Panc1 (cell line): ENCODE data around the gene RFX7. TPM values are rescaled to one million over a fixed set of nuclear protein-coding genes. Genes with fewer than 3 reads are reported as not detected.

Experiments used
- ATAC-seq: fragments of 200-7000 bp; cut with Tn5 transposase; 2 replicates; pipeline ENCODE4 v1.9.1; 2020; ENCODE audit warnings: mild to moderate bottlenecking, moderate library complexity
- BruUV-seq: library from RNA; stranded (reverse); fragments of 400-500 nt; replicated peaks from 2 replicates; lab custom pipeline; 2021; lab: Mats Ljungman, UMichigan
- CTCF ChIA-PET: fragments of 300-600 bp; sonication (Branson Sonifier 250); formaldehyde crosslinking; loops from one replicate; lab custom pipeline; 2022; ENCODE audit warnings: antibody characterized with exemption; lab: Charles Lee
- POLR2A ChIA-PET: fragments of 300-600 bp; sonication (Branson Sonifier 250); formaldehyde crosslinking; loops from one replicate; lab custom pipeline; 2022; ENCODE audit warnings: antibody characterized with exemption; lab: Charles Lee
- DNase-seq: peaks from one replicate; pipeline ENCODE4 v3.0.0-alpha.2; 2010; ENCODE audit warnings: low read depth, low spot score
- H3K27ac ChIP-seq: 2 replicates; pipeline ENCODE4 v1.5.1; 2011; ENCODE audit warnings: mild to moderate bottlenecking, low read length, inconsistent platforms
- H3K27me3 ChIP-seq: fragments of 200-500 bp; sonication (Bioruptor generic); 2 replicates; pipeline ENCODE4 v1.6.0; 2014; ENCODE audit warnings: low read length, inconsistent platforms; ENCODE audit not compliant: control insufficient read depth, insufficient read depth
- H3K36me3 ChIP-seq: fragments of 200-500 bp; sonication (Bioruptor generic); 2 replicates; pipeline ENCODE4 v1.5.1; 2014; ENCODE audit warnings: inconsistent platforms, mild to moderate bottlenecking, low read length, moderate library complexity; ENCODE audit not compliant: control insufficient read depth, insufficient read depth
- H3K4me1 ChIP-seq: 2 replicates; pipeline ENCODE4 v1.5.1; 2011; ENCODE audit warnings: inconsistent platforms, mild to moderate bottlenecking, low read length, moderate library complexity; ENCODE audit not compliant: control insufficient read depth, insufficient read depth
- H3K4me3 ChIP-seq, 2 experiments: 2 replicates each; pipeline ENCODE4 v1.5.1; 2011 to 2012; ENCODE audit warnings: low read depth in 2 of 2, low read length in 2 of 2, mild to moderate bottlenecking in 2 of 2, inconsistent platforms in 1 of 2, moderate library complexity in 1 of 2
- H3K9me3 ChIP-seq: fragments of 200-500 bp; sonication (Bioruptor generic); 2 replicates; pipeline ENCODE4 v1.5.1; 2014; ENCODE audit warnings: low read depth, mild to moderate bottlenecking, inconsistent platforms, low read length, moderate library complexity; ENCODE audit not compliant: control insufficient read depth, insufficient read depth
- POLR2AphosphoS5 ChIP-seq: IDR thresholded peaks from 2 replicates; pipeline ENCODE4 v1.6.1; 2012; ENCODE audit warnings: mild to moderate bottlenecking, low read depth, low read length, moderate library complexity
- SIN3A ChIP-seq: IDR thresholded peaks from 2 replicates; pipeline ENCODE4 v1.6.1; 2012; ENCODE audit warnings: low read depth, mild to moderate bottlenecking, low read length, moderate library complexity, borderline replicate concordance; ENCODE audit not compliant: insufficient read depth
- TCF7L2 ChIP-seq: IDR thresholded peaks from 2 replicates; pipeline ENCODE4 v1.6.1; 2011; ENCODE audit warnings: mild to moderate bottlenecking, low read depth, low read length, inconsistent platforms
- in situ Hi-C: cut with HindIII; loops from 2 replicates; pipeline ENCODE4 v1.10.0; 2016; ENCODE audit warnings: low sequenced_read_pairs, low pct_unique_long_range_greater_than_20kb
- intact Hi-C: fragments of 100-400 bp; cut with micrococcal nuclease; formaldehyde crosslinking; loops from one replicate; pipeline ENCODE4 v1.10.0; 2022; ENCODE audit not compliant: unreplicated experiment
- total RNA-seq: library from RNA; stranded (reverse); gene quantifications from one replicate; pipeline ENCODE4 v1.2.1, GENCODE V29; 2021; ENCODE audit not compliant: unreplicated experiment
- TF ChIP-seq, protein P1 (sequence below), 2 experiments: IDR thresholded peaks; 2 replicates each; pipeline ENCODE4 v1.6.1; 2011 to 2012; ENCODE audit warnings: low read depth in 2 of 2, control low read depth in 1 of 2, low read length in 1 of 2, mild to moderate bottlenecking in 1 of 2, moderate library complexity in 1 of 2; ENCODE audit not compliant: insufficient read depth in 1 of 2
- TF ChIP-seq, protein P2 (sequence below): fragments of 450-650 bp; IDR thresholded peaks from 2 replicates; pipeline ENCODE4 v1.5.1; 2017; ENCODE audit warnings: mild to moderate bottlenecking

RFX7 gene
- total RNA-seq, 1 experiment from 2014 or later: 24.2 TPM

DNA sequence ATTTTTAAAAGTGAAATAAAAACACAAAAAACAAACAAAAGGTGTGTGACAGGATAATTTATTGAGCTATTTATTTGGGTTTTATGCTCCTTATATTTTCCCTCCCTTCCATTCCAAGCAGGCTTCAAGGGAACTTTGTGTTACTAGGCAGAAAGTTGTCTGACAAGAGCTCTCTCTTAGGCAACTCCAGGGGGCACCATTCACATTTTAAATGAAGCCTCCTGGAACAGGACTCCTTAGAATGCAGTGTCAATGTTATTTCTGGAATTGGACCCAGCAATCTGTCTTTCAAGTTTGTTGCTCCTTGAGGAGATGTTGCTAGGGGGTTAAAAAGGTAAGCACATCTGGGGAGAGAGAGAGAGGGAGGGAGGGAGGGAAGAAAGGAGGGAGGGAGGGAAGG lies 5.4 kb upstream of the RFX7 start:
- BruUV-seq: no TSS peak
- ChIA-PET CTCF (interaction anchor here (0.6 to 1.1 kb wide), 5 partner anchors 16 to 157 kb away, joined by 3 to 4 read pairs (median 3); no protein-coding TSS in a partner anchor), POLR2A (no interaction called here)
- no peaks in the 10 kb centered on the region for H3K9me3 ChIP-seq
- H3K4me1 ChIP-seq: peaks cover 9% of the 10 kb centered on the region
- H3K4me3 ChIP-seq: no peak overlapping the region
- TF ChIP-seq, protein P1, sequence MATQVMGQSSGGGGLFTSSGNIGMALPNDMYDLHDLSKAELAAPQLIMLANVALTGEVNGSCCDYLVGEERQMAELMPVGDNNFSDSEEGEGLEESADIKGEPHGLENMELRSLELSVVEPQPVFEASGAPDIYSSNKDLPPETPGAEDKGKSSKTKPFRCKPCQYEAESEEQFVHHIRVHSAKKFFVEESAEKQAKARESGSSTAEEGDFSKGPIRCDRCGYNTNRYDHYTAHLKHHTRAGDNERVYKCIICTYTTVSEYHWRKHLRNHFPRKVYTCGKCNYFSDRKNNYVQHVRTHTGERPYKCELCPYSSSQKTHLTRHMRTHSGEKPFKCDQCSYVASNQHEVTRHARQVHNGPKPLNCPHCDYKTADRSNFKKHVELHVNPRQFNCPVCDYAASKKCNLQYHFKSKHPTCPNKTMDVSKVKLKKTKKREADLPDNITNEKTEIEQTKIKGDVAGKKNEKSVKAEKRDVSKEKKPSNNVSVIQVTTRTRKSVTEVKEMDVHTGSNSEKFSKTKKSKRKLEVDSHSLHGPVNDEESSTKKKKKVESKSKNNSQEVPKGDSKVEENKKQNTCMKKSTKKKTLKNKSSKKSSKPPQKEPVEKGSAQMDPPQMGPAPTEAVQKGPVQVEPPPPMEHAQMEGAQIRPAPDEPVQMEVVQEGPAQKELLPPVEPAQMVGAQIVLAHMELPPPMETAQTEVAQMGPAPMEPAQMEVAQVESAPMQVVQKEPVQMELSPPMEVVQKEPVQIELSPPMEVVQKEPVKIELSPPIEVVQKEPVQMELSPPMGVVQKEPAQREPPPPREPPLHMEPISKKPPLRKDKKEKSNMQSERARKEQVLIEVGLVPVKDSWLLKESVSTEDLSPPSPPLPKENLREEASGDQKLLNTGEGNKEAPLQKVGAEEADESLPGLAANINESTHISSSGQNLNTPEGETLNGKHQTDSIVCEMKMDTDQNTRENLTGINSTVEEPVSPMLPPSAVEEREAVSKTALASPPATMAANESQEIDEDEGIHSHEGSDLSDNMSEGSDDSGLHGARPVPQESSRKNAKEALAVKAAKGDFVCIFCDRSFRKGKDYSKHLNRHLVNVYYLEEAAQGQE (IDR thresholded peaks at IDR 0.05; ENCODE audit: insufficient read depth in 1 of 2, low read depth in 2 of 2, low read length in 1 of 2): no peak
- TF ChIP-seq, protein P2, sequence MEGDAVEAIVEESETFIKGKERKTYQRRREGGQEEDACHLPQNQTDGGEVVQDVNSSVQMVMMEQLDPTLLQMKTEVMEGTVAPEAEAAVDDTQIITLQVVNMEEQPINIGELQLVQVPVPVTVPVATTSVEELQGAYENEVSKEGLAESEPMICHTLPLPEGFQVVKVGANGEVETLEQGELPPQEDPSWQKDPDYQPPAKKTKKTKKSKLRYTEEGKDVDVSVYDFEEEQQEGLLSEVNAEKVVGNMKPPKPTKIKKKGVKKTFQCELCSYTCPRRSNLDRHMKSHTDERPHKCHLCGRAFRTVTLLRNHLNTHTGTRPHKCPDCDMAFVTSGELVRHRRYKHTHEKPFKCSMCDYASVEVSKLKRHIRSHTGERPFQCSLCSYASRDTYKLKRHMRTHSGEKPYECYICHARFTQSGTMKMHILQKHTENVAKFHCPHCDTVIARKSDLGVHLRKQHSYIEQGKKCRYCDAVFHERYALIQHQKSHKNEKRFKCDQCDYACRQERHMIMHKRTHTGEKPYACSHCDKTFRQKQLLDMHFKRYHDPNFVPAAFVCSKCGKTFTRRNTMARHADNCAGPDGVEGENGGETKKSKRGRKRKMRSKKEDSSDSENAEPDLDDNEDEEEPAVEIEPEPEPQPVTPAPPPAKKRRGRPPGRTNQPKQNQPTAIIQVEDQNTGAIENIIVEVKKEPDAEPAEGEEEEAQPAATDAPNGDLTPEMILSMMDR: peak; percentile 41; the same call in 1 of the 2 replicates
- no peak for ATAC-seq
- H3K27me3 ChIP-seq: no peaks in the 10 kb centered on the region
- no peak overlapping the region for H3K27ac ChIP-seq
- H3K36me3 ChIP-seq: no peaks in the 10 kb centered on the region
- in situ Hi-C loops: no loop called here
- intact Hi-C loops: loop anchor here (1.0 to 10.0 kb wide), 4 partner anchors 118 to 254 kb away; partner anchors contain the start of genes NEDD4 and TEX9
- DNase-seq: no peak

DNA sequence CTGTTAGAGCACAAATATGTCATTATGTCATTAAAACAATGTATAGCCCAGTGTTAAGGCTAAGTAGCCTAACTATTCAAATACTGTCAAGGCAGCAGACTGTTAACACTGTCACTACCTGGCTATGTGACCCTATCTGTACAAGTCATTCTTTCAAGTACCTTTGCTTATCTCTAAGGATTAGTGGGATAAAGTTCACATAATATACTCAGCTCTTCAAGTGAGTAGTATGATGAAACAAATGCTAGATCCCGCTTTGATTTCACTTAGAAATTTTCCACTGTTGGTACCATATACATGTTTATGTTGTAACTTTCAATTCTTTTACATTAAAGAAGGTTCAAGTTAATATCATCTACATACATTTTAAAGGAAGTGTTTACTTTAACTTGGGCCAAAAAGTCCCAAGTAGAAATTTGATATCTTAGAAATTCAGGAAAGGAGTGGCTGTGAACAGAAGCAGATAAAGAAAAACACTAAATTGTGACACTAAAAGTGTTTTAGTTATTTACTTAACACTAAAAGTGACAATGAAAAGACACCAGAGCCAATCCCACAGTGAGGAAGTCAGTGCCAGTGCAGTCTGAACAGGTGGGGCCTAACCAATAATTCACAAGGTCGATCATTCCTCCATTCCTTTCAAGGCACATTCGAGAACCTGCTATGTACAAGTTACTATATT lies 4.8 kb upstream of the RFX7 start:
- ChIA-PET CTCF (interaction anchor here (0.6 to 1.1 kb wide), 5 partner anchors 16 to 158 kb away, joined by 3 to 4 read pairs (median 3); no protein-coding TSS in a partner anchor), POLR2A (no interaction called here)
- H3K27ac ChIP-seq: no peak overlapping the region
- intact Hi-C loops (loop anchor here (5.0 to 10.0 kb wide), 3 partner anchors 119 to 254 kb away; partner anchors contain the start of genes NEDD4 and TEX9), in situ Hi-C loops (no loop called here)
- no peaks in the 10 kb centered on the region for H3K36me3 ChIP-seq
- no peak overlapping the region for H3K4me3 ChIP-seq
- no peak for DNase-seq
- no TSS peak for BruUV-seq
- no peaks in the 10 kb centered on the region for H3K27me3 ChIP-seq
- TF ChIP-seq SIN3A: no peak
- TF ChIP-seq POLR2AphosphoS5: no peak
- TF ChIP-seq TCF7L2: no peak
- TF ChIP-seq, protein P1 (IDR thresholded peaks at IDR 0.05; ENCODE audit: insufficient read depth in 1 of 2, low read depth in 2 of 2, low read length in 1 of 2): no peak
- TF ChIP-seq, protein P2: no peak
- H3K9me3 ChIP-seq: no peaks in the 10 kb centered on the region
- H3K4me1 ChIP-seq: peaks cover 9% of the 10 kb centered on the region
- no peak for ATAC-seq
